Vagina (tissue), 2 donors: Measurements from ENCODE around the gene TCTN3. TPM values are rescaled to one million over a fixed set of nuclear protein-coding genes. Genes with fewer than 3 reads are reported as not detected.
"Not testable (repeated sequence)": the region's sequence is repeated elsewhere in the genome, so short reads cannot be mapped to it uniquely, and the experiment has no call there.

Experiments used
- DNase-seq, 2 donors: peaks; one replicate each; pipeline ENCODE4 v3.0.0-alpha.2; 2017; ENCODE audit errors: extremely low spot score in 2 of 2
- H3K27ac ChIP-seq: fragments of 200-600 bp; sonication (generic); one replicate; pipeline ENCODE4 v1.5.1; 2019
- H3K27me3 ChIP-seq: fragments of 200-600 bp; sonication (generic); one replicate; pipeline ENCODE4 v1.5.1; 2019
- H3K36me3 ChIP-seq, 2 donors: fragments of 200-600 bp; sonication (generic); one replicate each; pipeline ENCODE4 v1.5.1; 2017 to 2019
- H3K4me1 ChIP-seq: fragments of 200-600 bp; sonication (generic); one replicate; pipeline ENCODE4 v1.5.1; 2019
- H3K4me3 ChIP-seq, 2 donors: fragments of 200-600 bp; sonication (generic); 1 replicate in 1 of 2; 2 replicates in 1 of 2; pipeline ENCODE4 v1.5.1; 2016 to 2019
- H3K9me3 ChIP-seq: fragments of 200-600 bp; sonication (generic); one replicate; pipeline ENCODE4 v1.5.1; 2019
- CTCF ChIP-seq, 3 experiments: fragments of 450-650 bp in 2 of 3; fragments of 200-600 bp in 1 of 3; sonication (generic) in 1 of 3; IDR thresholded peaks; one replicate each; pipeline ENCODE4 v1.5.1; 2017 to 2019; ENCODE audit warnings: antibody characterized with exemption in 3 of 3, mild to moderate bottlenecking in 2 of 3, moderate library complexity in 2 of 3
- POLR2A ChIP-seq, 2 donors: fragments of 450-650 bp; IDR thresholded peaks; one replicate each; pipeline ENCODE4 v1.6.1; 2017; ENCODE audit warnings: antibody characterized with exemption in 2 of 2, mild to moderate bottlenecking in 2 of 2, moderate library complexity in 2 of 2
- POLR2AphosphoS5 ChIP-seq, 2 donors: sonication (generic); formaldehyde crosslinking; IDR thresholded peaks; one replicate each; pipeline ENCODE4 v1.9.0; 2017; ENCODE audit warnings: antibody characterized with exemption in 2 of 2, mild to moderate bottlenecking in 2 of 2, low read depth in 1 of 2; ENCODE audit not compliant: insufficient read depth in 1 of 2
- intact Hi-C: fragments of 100-400 bp; cut with DNase I; formaldehyde crosslinking; loops from one replicate; pipeline ENCODE4 v1.15.1; 2023
- total RNA-seq: library from RNA; depleted of rRNA; stranded (reverse); fragments of >200 nt; gene quantifications from one replicate; pipeline ENCODE4 v1.2.3, GENCODE V29; 2016

Gene TCTN3
- total RNA-seq, 1 donor from 2014 or later = 15.2 TPM

DNA sequence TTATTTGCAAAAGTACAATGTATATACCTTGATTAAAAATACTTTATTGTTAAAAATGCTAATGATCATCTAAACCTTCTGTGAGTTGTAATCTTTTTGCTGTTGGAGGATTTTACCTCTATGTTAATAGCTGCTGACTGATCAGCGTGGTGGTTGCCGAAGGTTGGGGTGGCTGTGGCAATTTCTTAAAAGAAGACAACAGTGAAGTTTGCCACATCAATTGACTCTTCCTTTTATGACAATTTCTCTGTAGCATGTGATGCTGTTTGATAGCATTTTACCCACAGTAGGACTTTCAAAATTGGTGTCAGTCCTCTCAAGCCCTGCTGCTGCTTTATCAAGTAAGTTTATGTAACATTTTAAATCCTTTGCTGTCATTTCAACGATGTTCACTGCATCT is 45.3 kb upstream of the TCTN3 start:
- H3K4me3 ChIP-seq = no peak overlapping the region
- intact Hi-C loops = no loop called here
- no peaks in the 10 kb centered on the region for H3K36me3 ChIP-seq
- H3K27ac ChIP-seq = no peak overlapping the region
- DNase-seq = no peak
- TF ChIP-seq CTCF (IDR thresholded peaks at IDR 0.05) (no peak), POLR2AphosphoS5 (IDR thresholded peaks at IDR 0.05; ENCODE audit: insufficient read depth in 1 of 2, low read depth in 1 of 2) (no peak), POLR2A (IDR thresholded peaks at IDR 0.05) (no peak)
- H3K27me3 ChIP-seq = no peaks in the 10 kb centered on the region
- no peaks in the 10 kb centered on the region for H3K4me1 ChIP-seq
- no peaks in the 10 kb centered on the region for H3K9me3 ChIP-seq

- H3K36me3 ChIP-seq, H3K27ac ChIP-seq, H3K9me3 ChIP-seq, H3K4me3 ChIP-seq, H3K27me3 ChIP-seq, intact Hi-C loops, H3K4me1 ChIP-seq, DNase-seq: not testable (repeated sequence)
Observed at GRCh38 chr10:95732907-95733306, 39.2 kb upstream of the TCTN3 start.

GRCh38 chr10:95730233-95730632 is 36.5 kb upstream of the TCTN3 start:
- DNase-seq = no peak
- no peak overlapping the region for H3K27ac ChIP-seq
- no peaks in the 10 kb centered on the region for H3K36me3 ChIP-seq
- no peaks in the 10 kb centered on the region for H3K9me3 ChIP-seq
- no peak overlapping the region for H3K4me3 ChIP-seq
- intact Hi-C loops = no loop called here
- H3K4me1 ChIP-seq = no peaks in the 10 kb centered on the region
- no peaks in the 10 kb centered on the region for H3K27me3 ChIP-seq
- TF ChIP-seq POLR2AphosphoS5 (IDR thresholded peaks at IDR 0.05; ENCODE audit: insufficient read depth in 1 of 2, low read depth in 1 of 2) = no peak
- TF ChIP-seq CTCF (IDR thresholded peaks at IDR 0.05) = no peak
- no peak for TF ChIP-seq POLR2A (IDR thresholded peaks at IDR 0.05)

- Histone ChIP-seq H3K36me3 (no peaks in the 10 kb centered on the region), H3K27ac (no peak overlapping the region), H3K4me3 (no peak overlapping the region), H3K9me3 (no peaks in the 10 kb centered on the region), H3K27me3 (no peaks in the 10 kb centered on the region), H3K4me1 (no peaks in the 10 kb centered on the region)
- DNase-seq = no peak
- TF ChIP-seq POLR2AphosphoS5 (IDR thresholded peaks at IDR 0.05; ENCODE audit: insufficient read depth in 1 of 2, low read depth in 1 of 2) (peak in 1 of 2 donors; percentile 54), CTCF (IDR thresholded peaks at IDR 0.05) (no peak)
- intact Hi-C loops = no loop called here
Observed at GRCh38 chr10:95729323-95730055, 35.8 kb upstream of the TCTN3 start.

GRCh38 chr10:95728526-95728925 is 34.8 kb upstream of the TCTN3 start:
- Histone ChIP-seq H3K36me3 (no peaks in the 10 kb centered on the region), H3K9me3 (no peaks in the 10 kb centered on the region), H3K27me3 (no peaks in the 10 kb centered on the region), H3K4me1 (no peaks in the 10 kb centered on the region), H3K27ac (no peak overlapping the region), H3K4me3 (no peak overlapping the region)
- intact Hi-C loops = no loop called here
- TF ChIP-seq POLR2A (IDR thresholded peaks at IDR 0.05) (no peak), CTCF (IDR thresholded peaks at IDR 0.05) (no peak), POLR2AphosphoS5 (IDR thresholded peaks at IDR 0.05; ENCODE audit: insufficient read depth in 1 of 2, low read depth in 1 of 2) (no peak)
- no peak for DNase-seq

DNA sequence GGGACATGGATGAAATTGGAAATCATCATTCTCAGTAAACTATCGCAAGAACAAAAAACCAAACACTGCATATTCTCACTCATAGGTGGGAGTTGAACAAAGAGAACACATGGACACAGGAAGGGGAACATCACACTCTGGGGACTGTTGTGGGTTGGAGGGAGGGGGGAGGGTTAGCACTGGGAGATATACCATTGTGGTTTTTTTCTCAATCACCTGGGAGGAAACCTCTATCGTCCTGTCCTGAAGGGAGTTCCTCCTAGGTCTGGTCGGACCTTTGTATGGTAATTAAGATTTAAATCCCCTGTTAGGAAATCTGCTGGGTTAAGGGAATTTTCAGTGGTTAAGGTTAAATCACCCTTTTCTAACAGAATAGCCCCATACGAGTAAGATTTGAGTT is 28.8 kb upstream of the TCTN3 start:
- DNase-seq, H3K27ac ChIP-seq, intact Hi-C loops, H3K4me3 ChIP-seq, H3K9me3 ChIP-seq, H3K4me1 ChIP-seq, H3K27me3 ChIP-seq, H3K36me3 ChIP-seq: not testable (repeated sequence)

- H3K27ac ChIP-seq, H3K9me3 ChIP-seq, H3K4me3 ChIP-seq, H3K4me1 ChIP-seq, DNase-seq, H3K27me3 ChIP-seq, H3K36me3 ChIP-seq, intact Hi-C loops: not testable (repeated sequence)
Observed at GRCh38 chr10:95720745-95721144, 27.0 kb upstream of the TCTN3 start.
